Right lobe of liver (tissue), 6 donors: Measurements from ENCODE around the gene RPL18A. TPM values are rescaled to one million over a fixed set of nuclear protein-coding genes. Genes with fewer than 3 reads are reported as not detected.

Experiments used
- ATAC-seq, 4 donors: fragments of 200-7000 bp; cut with Tn5 transposase; one replicate each; pipeline ENCODE4 v1.9.1; 2020; ENCODE audit warnings: mild to moderate bottlenecking in 4 of 4, moderate library complexity in 4 of 4
- DNase-seq, 3 donors: peaks; one replicate each; pipeline ENCODE4 v3.0.0-alpha.2; 2020
- H3K27ac ChIP-seq, 3 donors: fragments of 200-600 bp; one replicate each; pipeline ENCODE4 v1.8.0; 2022
- H3K27me3 ChIP-seq, 2 donors: fragments of 200-600 bp; one replicate each; pipeline ENCODE4 v1.8.0; 2022
- H3K36me3 ChIP-seq, 4 donors: fragments of 200-600 bp; sonication (generic) in 1 of 4; one replicate each; pipeline versions ENCODE4 v1.5.1 to v1.8.0; 2017 to 2022; ENCODE audit warnings: control low read depth in 1 of 4
- H3K4me1 ChIP-seq, 4 donors: fragments of 200-600 bp; sonication (generic) in 1 of 4; one replicate each; pipeline versions ENCODE4 v1.5.1 to v1.8.0; 2017 to 2022; ENCODE audit warnings: control low read depth in 1 of 4
- H3K4me3 ChIP-seq, 3 donors: fragments of 200-600 bp; one replicate each; pipeline ENCODE4 v1.8.0; 2022
- H3K9me3 ChIP-seq, 4 donors: fragments of 200-600 bp; sonication (generic) in 1 of 4; one replicate each; pipeline versions ENCODE4 v1.5.1 to v1.8.0; 2017 to 2022; ENCODE audit warnings: control low read depth in 1 of 4
- CTCF ChIP-seq, 4 donors: fragments of 200-600 bp in 3 of 4; fragments of 450-650 bp in 1 of 4; IDR thresholded peaks; one replicate each; pipeline versions ENCODE4 v1.5.1 to v1.8.0; 2016 to 2022; ENCODE audit warnings: antibody characterized with exemption in 4 of 4, mild to moderate bottlenecking in 2 of 4
- POLR2A ChIP-seq: fragments of 450-650 bp; IDR thresholded peaks from one replicate; pipeline ENCODE4 v1.6.1; 2017; ENCODE audit warnings: antibody characterized with exemption, mild to moderate bottlenecking
- WGBS: methylation state at CpG from one replicate; pipeline ENCODE4 v1.1.6; 2018; ENCODE audit warnings: low coverage, low lambda C conversion rate; ENCODE audit not compliant: insufficient coverage; ENCODE audit errors: missing lambda C conversion rate; 5-methylcytosine and 5-hydroxymethylcytosine counted together
- intact Hi-C, 2 donors: fragments of 100-400 bp; cut with DNase I; formaldehyde crosslinking; loops; one replicate each; pipeline versions ENCODE4 v1.11.2 to v1.14.1; 2022
- small RNA-seq, 2 experiments: library from RNA; depleted of rRNA; stranded (forward); fragments of <200 nt; gene quantifications; one replicate each; pipeline ENCODE3, GENCODE V24; 2016
- total RNA-seq, 6 experiments: library from RNA; depleted of rRNA in 2 of 6; stranded (reverse); fragments of >200 nt in 2 of 6; fragmentation: NEBNext Ultra II Directional in 3 of 6; extraction: Animal tissue kit (Norgen Biotek cat#: 25700) in 3 of 6; gene quantifications; one replicate each; pipeline versions ENCODE4 v1.1.0 to v1.2.4, GENCODE V29; 2016 to 2023
- donor health status: DM: no; HTN: yes; CAD: no.
- donor health status: DM: no; HTN: no; CAD: no.
- donor health status: DM: no; HTN: no; CAD: no.
- donor health status: DM: no; HTN: yes; CAD: no.
- donor health status: DM: no; HTN: yes; CAD: no.

RPL18A gene
- total RNA-seq, 6 experiments from 2014 or later: 449 to 778 (median 494) TPM

- no peaks in the 10 kb centered on the region for H3K27me3 ChIP-seq
- no peak for TF ChIP-seq CTCF (IDR thresholded peaks at IDR 0.05)
- TF ChIP-seq POLR2A: no peak
- H3K4me3 ChIP-seq: no peak overlapping the region
- H3K36me3 ChIP-seq: no peaks in the 10 kb centered on the region
- H3K9me3 ChIP-seq: no peaks in the 10 kb centered on the region
- WGBS: 42% methylated on average over 4 of the region's 7 CpGs
- no peak for DNase-seq
- intact Hi-C loops: no loop called here
- H3K4me1 ChIP-seq: no peaks in the 10 kb centered on the region
- ATAC-seq: no peak
- no peak overlapping the region for H3K27ac ChIP-seq
Observed at GRCh38 chr19:17909003-17909732, 49.5 kb downstream of the RPL18A start.

GRCh38 chr19:17910791-17911360 is 51.2 kb downstream of the RPL18A start:
- intact Hi-C loops: no loop called here
- no peak overlapping the region for H3K27ac ChIP-seq
- no peak overlapping the region for H3K4me3 ChIP-seq
- no peaks in the 10 kb centered on the region for H3K36me3 ChIP-seq
- H3K9me3 ChIP-seq: no peaks in the 10 kb centered on the region
- 55% methylated on average over 7 of the region's 11 CpGs for WGBS
- DNase-seq (no peak), ATAC-seq (no peak)
- TF ChIP-seq CTCF (IDR thresholded peaks at IDR 0.05) (no peak), POLR2A (no peak)
- no peaks in the 10 kb centered on the region for H3K27me3 ChIP-seq
- H3K4me1 ChIP-seq: no peaks in the 10 kb centered on the region

Small RNA genes lying within 50 kb of the gene (small RNA-seq; reads per million reads assigned to genes)
- 0 reads per million in 2 experiments for gene SNORA68

Other genes starting within 250 kb of the RPL18A start
- under 1 TPM in 1 of 6 experiments, not detected in 5; 0.02 TPM for gene UNC13A, start 171.6 kb upstream of the RPL18A start, total RNA-seq
- gene MAP1S, start 140.4 kb upstream of the RPL18A start, total RNA-seq: 10 to 100 TPM; 11.1 to 31.3 (median 14.9) TPM
- gene FCHO1, start 108.4 kb upstream of the RPL18A start, total RNA-seq: 1 to 10 TPM in 4 of 6 experiments, under 1 TPM in 2; 0.93 to 3.6 (median 1.3) TPM
- 10 to 100 TPM in 2 of 6 experiments, 1 to 10 TPM in 3, under 1 TPM in 1; 0.26 to 13.6 (median 3.1) TPM for gene B3GNT3, start 64.8 kb upstream of the RPL18A start, total RNA-seq
- gene INSL3, start 38.4 kb upstream of the RPL18A start, total RNA-seq: not detected
- 1 to 10 TPM; 1.1 to 5.5 (median 2.3) TPM for gene JAK3, start 11.9 kb upstream of the RPL18A start, total RNA-seq
- not detected for gene SLC5A5, start 12.0 kb downstream of the RPL18A start, total RNA-seq
- 10 to 100 TPM; 20.6 to 45.3 (median 30.7) TPM for gene CCDC124, start 73.1 kb downstream of the RPL18A start, total RNA-seq
- not detected for gene KCNN1, start 107.2 kb downstream of the RPL18A start, total RNA-seq
- gene ARRDC2, start 148.3 kb downstream of the RPL18A start, total RNA-seq: 10 to 100 TPM in 4 of 6 experiments, 1 to 10 TPM in 2; 3.6 to 28.5 (median 10.8) TPM
- 1 to 10 TPM in 1 of 6 experiments, under 1 TPM in 5; 0.25 to 2.0 (median 0.70) TPM for gene IL12RB1, start 227.0 kb downstream of the RPL18A start, total RNA-seq
- gene MAST3, start 237.9 kb downstream of the RPL18A start, total RNA-seq: 10 to 100 TPM in 3 of 6 experiments, 1 to 10 TPM in 3; 8.0 to 17.9 (median 10.0) TPM